ENCODE data around the gene ZNF761.

DNA sequence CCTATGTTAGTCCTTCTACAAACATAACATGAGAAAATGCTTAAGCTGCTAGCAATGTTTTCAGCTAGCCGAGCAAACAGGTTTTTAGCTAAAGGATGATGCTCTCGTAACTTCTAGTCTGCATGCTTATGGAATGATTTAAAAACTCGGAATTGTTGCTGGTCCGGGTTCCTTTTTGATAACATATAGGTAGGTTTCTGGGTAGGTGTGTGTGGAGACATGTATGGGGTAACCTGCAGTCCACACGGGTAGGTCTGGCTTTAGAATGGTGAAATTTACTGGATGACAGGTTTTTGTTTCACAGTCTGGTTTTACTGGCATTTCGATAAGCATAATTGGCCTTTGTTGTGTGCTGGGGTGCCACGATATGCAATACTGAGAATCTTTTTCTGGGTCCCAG, 40.1 kb downstream of the ZNF761 start:
- TF ChIP-seq, protein P1, sequence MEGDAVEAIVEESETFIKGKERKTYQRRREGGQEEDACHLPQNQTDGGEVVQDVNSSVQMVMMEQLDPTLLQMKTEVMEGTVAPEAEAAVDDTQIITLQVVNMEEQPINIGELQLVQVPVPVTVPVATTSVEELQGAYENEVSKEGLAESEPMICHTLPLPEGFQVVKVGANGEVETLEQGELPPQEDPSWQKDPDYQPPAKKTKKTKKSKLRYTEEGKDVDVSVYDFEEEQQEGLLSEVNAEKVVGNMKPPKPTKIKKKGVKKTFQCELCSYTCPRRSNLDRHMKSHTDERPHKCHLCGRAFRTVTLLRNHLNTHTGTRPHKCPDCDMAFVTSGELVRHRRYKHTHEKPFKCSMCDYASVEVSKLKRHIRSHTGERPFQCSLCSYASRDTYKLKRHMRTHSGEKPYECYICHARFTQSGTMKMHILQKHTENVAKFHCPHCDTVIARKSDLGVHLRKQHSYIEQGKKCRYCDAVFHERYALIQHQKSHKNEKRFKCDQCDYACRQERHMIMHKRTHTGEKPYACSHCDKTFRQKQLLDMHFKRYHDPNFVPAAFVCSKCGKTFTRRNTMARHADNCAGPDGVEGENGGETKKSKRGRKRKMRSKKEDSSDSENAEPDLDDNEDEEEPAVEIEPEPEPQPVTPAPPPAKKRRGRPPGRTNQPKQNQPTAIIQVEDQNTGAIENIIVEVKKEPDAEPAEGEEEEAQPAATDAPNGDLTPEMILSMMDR (IDR thresholded peaks at IDR 0.05; ENCODE audit: low read length) = no peak
- TF ChIP-seq EZH2 (IDR thresholded peaks at IDR 0.05; ENCODE audit: borderline replicate concordance, low read length) = no peak
